Heart right ventricle (tissue), 16 donors: ENCODE results near the gene RNASE13. TPM values are rescaled to one million over a fixed set of nuclear protein-coding genes. Genes with fewer than 3 reads are reported as not detected.

Source experiments
- ATAC-seq, 8 donors: fragments of 200-7000 bp; cut with Tn5 transposase; one replicate each; pipeline ENCODE4 v1.9.1; 2020; ENCODE audit warnings: mild to moderate bottlenecking in 8 of 8, moderate library complexity in 8 of 8, moderate number of reproducible peaks in 1 of 8
- DNase-seq, 2 donors: peaks; one replicate each; pipeline ENCODE4 v3.0.0-alpha.2; 2020
- H3K27ac ChIP-seq, 10 donors: fragments of 200-600 bp; sonication (generic) in 2 of 10; one replicate each; pipeline versions ENCODE4 v1.5.0 to v1.8.0; 2020 to 2022; ENCODE audit warnings: mild to moderate bottlenecking in 3 of 10
- H3K27me3 ChIP-seq, 7 donors: fragments of 200-600 bp; one replicate each; pipeline ENCODE4 v1.8.0; 2021 to 2022; ENCODE audit warnings: mild to moderate bottlenecking in 2 of 7
- H3K36me3 ChIP-seq, 9 donors: fragments of 200-600 bp; sonication (generic) in 1 of 9; one replicate each; pipeline versions ENCODE4 v1.5.0 to v1.8.0; 2020 to 2022; ENCODE audit warnings: mild to moderate bottlenecking in 2 of 9
- H3K4me1 ChIP-seq, 9 donors: fragments of 200-600 bp; sonication (generic) in 1 of 9; one replicate each; pipeline versions ENCODE4 v1.5.0 to v1.8.0; 2020 to 2022; ENCODE audit warnings: mild to moderate bottlenecking in 4 of 9
- H3K4me3 ChIP-seq, 10 donors: fragments of 200-600 bp; sonication (generic) in 2 of 10; one replicate each; pipeline versions ENCODE4 v1.5.0 to v1.8.0; 2020 to 2022; ENCODE audit warnings: mild to moderate bottlenecking in 7 of 10, moderate library complexity in 2 of 10
- H3K9me3 ChIP-seq, 11 donors: fragments of 200-600 bp in 10 of 11; sonication (generic) in 2 of 11; one replicate each; pipeline versions ENCODE4 v1.5.0 to v1.8.0; 2013 to 2022; ENCODE audit warnings: mild to moderate bottlenecking in 2 of 11, control low read depth in 1 of 11, moderate library complexity in 1 of 11
- WGBS, 2 donors: extraction: QIAGEN DNeasy Blood & Tissue Kit; methylation state at CpG; one replicate each; pipeline ENCODE4 v1.1.7; 2013; ENCODE audit warnings: inconsistent platforms in 1 of 2; 5-methylcytosine and 5-hydroxymethylcytosine counted together
- intact Hi-C, 10 donors: fragments of 100-400 bp; cut with DNase I; formaldehyde crosslinking; loops; one replicate each; pipeline versions ENCODE4 v1.11.1 to v1.14.2; 2022
- polyA plus RNA-seq, 2 donors: library from polyadenylated mRNA; stranded (reverse); fragments of 200-250 nt; gene quantifications; one replicate each; pipeline ENCODE4 v1.2.3, GENCODE V29; 2013
- total RNA-seq, 10 donors: library from RNA; stranded (reverse); fragmentation: NEBNext Ultra II Directional in 3 of 10; extraction: Animal tissue kit (Norgen Biotek cat#: 25700) in 3 of 10; gene quantifications; one replicate each; pipeline versions ENCODE4 v1.2.1 to v1.2.4, GENCODE V29; 2021 to 2023
- TF ChIP-seq, protein P1 (sequence below), 9 donors: fragments of 200-600 bp; sonication (generic) in 2 of 9; IDR thresholded peaks; one replicate each; pipeline versions ENCODE4 v1.5.0 to v1.8.0; 2021 to 2022; ENCODE audit warnings: antibody characterized with exemption in 9 of 9, mild to moderate bottlenecking in 5 of 9, moderate library complexity in 1 of 9
- donor health status: Arrhythmogenic right ventricular cardiomyopathy.
- donor health status: ischemic (EF 13 %, LVEDD 7.1; RV severe dilation, severe dysfunction).
- donor health status: healthy with polysubstance abuse.
- donor health status: DM: no; HTN: yes; CAD: no.
- donor health status: DM: no; HTN: no; CAD: no.
- donor health status: ischemic (EF 25% LVEDD 6.9; RV normal size, moderate dysfunction).
- donor health status: ischemic (EF 25% LVEDD 5.7; RV mildly dilated, moderate dysfunction).
- donor health status: healthy.
- donor health status: DM: yes; HTN: yes; CAD: no.
- donor health status: Ischemic cardiomyopathy.
- donor health status: ischemic (EF 35%, LVEDD 5.7; RV mildly dilated, moderate dysfunction).
- donor health status: nonischemic (EF 11% LVEDD 7.7; RV severe dilation, severe dysfunction).
- donor health status: DM: yes; HTN: yes; CAD: no.
- donor health status: PGD.
- donor health status: ischemic (EF 29% LVEDD 5.4; RV normal size, mild dysfunction).
- donor health status: nonischemic (EF 23%, LVEDD 6.1; RV moderate dilation, normal function).

Gene RNASE13
- total and polyA plus RNA-seq, 12 donors = not detected

- H3K4me3 ChIP-seq = no peak overlapping the region
- peaks cover 6 to 21% (median 12%) of the 10 kb centered on the region in 9 donors for H3K4me1 ChIP-seq
- no peaks in the 10 kb centered on the region for H3K36me3 ChIP-seq
- H3K27me3 ChIP-seq = peaks cover 0 to 5% (median 0%) of the 10 kb centered on the region in 7 donors
- H3K9me3 ChIP-seq = no peaks in the 10 kb centered on the region
- 91 to 96% methylated on average over 12 of the region's 12 CpGs for WGBS, 2 donors
- intact Hi-C loops = no loop called here
- TF ChIP-seq, protein P1, sequence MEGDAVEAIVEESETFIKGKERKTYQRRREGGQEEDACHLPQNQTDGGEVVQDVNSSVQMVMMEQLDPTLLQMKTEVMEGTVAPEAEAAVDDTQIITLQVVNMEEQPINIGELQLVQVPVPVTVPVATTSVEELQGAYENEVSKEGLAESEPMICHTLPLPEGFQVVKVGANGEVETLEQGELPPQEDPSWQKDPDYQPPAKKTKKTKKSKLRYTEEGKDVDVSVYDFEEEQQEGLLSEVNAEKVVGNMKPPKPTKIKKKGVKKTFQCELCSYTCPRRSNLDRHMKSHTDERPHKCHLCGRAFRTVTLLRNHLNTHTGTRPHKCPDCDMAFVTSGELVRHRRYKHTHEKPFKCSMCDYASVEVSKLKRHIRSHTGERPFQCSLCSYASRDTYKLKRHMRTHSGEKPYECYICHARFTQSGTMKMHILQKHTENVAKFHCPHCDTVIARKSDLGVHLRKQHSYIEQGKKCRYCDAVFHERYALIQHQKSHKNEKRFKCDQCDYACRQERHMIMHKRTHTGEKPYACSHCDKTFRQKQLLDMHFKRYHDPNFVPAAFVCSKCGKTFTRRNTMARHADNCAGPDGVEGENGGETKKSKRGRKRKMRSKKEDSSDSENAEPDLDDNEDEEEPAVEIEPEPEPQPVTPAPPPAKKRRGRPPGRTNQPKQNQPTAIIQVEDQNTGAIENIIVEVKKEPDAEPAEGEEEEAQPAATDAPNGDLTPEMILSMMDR (IDR thresholded peaks at IDR 0.05) = no peak
- no peak for ATAC-seq
- no peak for DNase-seq
- no peak overlapping the region for H3K27ac ChIP-seq
Observed at GRCh38 chr14:21030531-21030930, 4.1 kb downstream of the RNASE13 start.

- intact Hi-C loops = loop anchor here in 1 of 10 donors (5.0 kb wide), 1 partner anchor 72 kb away; the partner anchor contains the start of gene TMEM253
- WGBS, 2 donors = 92 to 95% methylated on average over 5 of the region's 5 CpGs
- H3K9me3 ChIP-seq = no peaks in the 10 kb centered on the region
- H3K36me3 ChIP-seq = no peaks in the 10 kb centered on the region
- TF ChIP-seq, protein P1 (IDR thresholded peaks at IDR 0.05) = no peak
- H3K27me3 ChIP-seq = peaks cover 0 to 11% (median 0%) of the 10 kb centered on the region in 7 donors
- ATAC-seq = no peak
- no peak within 1 kb of the TSS for H3K27ac ChIP-seq
- no peak within 1 kb of the TSS for H3K4me3 ChIP-seq
- no peak for DNase-seq
- H3K4me1 ChIP-seq = peaks cover 7 to 26% (median 15%) of the 10 kb centered on the region in 9 donors
Observed at GRCh38 chr14:21029917-21030316, 4.7 kb downstream of the RNASE13 start, which contains the start of gene TPPP2. Gene TPPP2, plus strand, starts transcription at chr14:21030217. Its CDS starts 365 bp downstream, at chr14:21030582.

DNA sequence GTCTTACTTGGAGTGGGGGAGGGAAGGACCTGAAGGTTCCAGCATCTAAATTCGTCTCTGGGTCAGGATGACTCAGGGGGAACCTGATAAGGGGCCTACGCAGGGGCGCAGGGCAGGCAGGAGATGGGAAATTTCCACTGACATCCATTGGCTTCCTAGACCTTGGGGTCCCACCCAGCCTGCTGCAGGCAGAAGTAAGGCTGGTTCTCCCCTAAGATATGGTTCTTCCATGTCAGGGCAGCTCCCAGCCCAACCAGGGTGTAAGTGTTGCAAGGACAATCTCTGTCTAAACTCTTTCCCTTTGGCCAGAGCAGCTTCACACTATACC is 7.7 kb downstream of the RNASE13 start:
- WGBS, 2 donors = 7 to 21% methylated on average over 3 of the region's 3 CpGs
- H3K4me3 ChIP-seq = no peak overlapping the region
- peak overlapping the region; percentile 31 to 100 (median 98) for H3K27ac ChIP-seq
- peaks cover 0 to 8% (median 0%) of the 10 kb centered on the region in 9 donors for H3K36me3 ChIP-seq
- TF ChIP-seq, protein P1 (IDR thresholded peaks at IDR 0.05) = no peak
- H3K9me3 ChIP-seq = no peaks in the 10 kb centered on the region
- peaks cover 14 to 49% (median 36%) of the 10 kb centered on the region in 9 donors for H3K4me1 ChIP-seq
- peaks cover 0 to 23% (median 0%) of the 10 kb centered on the region in 7 donors for H3K27me3 ChIP-seq
- intact Hi-C loops = loop anchor here in 1 of 10 donors (5.0 kb wide), 1 partner anchor 75 kb away; the partner anchor contains the start of gene TMEM253
- no peak for DNase-seq
- peak in 2 of 8 donors; percentile 16 to 18 for ATAC-seq

- H3K27ac ChIP-seq = peak overlapping the region; percentile 86 to 100 (median 98)
- H3K4me1 ChIP-seq = peaks cover 14 to 54% (median 36%) of the 10 kb centered on the region in 9 donors
- peaks cover 0 to 23% (median 0%) of the 10 kb centered on the region in 7 donors for H3K27me3 ChIP-seq
- DNase-seq (peak in 1 of 2 donors; percentile 46), ATAC-seq (no peak)
- H3K9me3 ChIP-seq = no peaks in the 10 kb centered on the region
- 55 to 56% methylated on average over 7 of the region's 7 CpGs for whole genome bisulfite sequencing, 2 donors
- TF ChIP-seq, protein P1 (IDR thresholded peaks at IDR 0.05) = no peak
- intact Hi-C loops = loop anchor here in 1 of 10 donors (5.0 kb wide), 1 partner anchor 76 kb away; the partner anchor contains the start of gene TMEM253
- peaks cover 0 to 13% (median 4%) of the 10 kb centered on the region in 9 donors for H3K36me3 ChIP-seq
- H3K4me3 ChIP-seq = peak overlapping the region in 5 of 10 donors; percentile 81 to 97 (median 87)
Observed at GRCh38 chr14:21026274-21026987, 8.2 kb downstream of the RNASE13 start.
